NT2/D1 (cell line): ENCODE measurements around the gene ERC2.

ENCODE experiments used
- YY1 ChIP-seq: IDR thresholded peaks from 2 replicates; pipeline ENCODE4 v1.6.1; 2011; ENCODE audit not compliant: insufficient read length, insufficient read depth
- ZNF274 ChIP-seq: IDR thresholded peaks from 2 replicates; pipeline ENCODE4 v1.6.1; 2011; ENCODE audit warnings: mild to moderate bottlenecking, low read depth, low read length

GRCh38 chr3:55519019-55519418 lies 949.2 kb downstream of the ERC2 start:
- TF ChIP-seq ZNF274 (no peak), YY1 (no peak)
